GM19328 (cell line): Measurements from ENCODE around the gene PGA5.
"Not testable (repeated sequence)": the region's sequence is repeated elsewhere in the genome, so short reads cannot be mapped to it uniquely, and the experiment has no call there.

Experiments
- ATAC-seq: cut with Tn5 transposase; IDR thresholded peaks from one replicate; pipeline ENCODE4 v1.9.1; 2021; ENCODE audit warnings: mild to moderate bottlenecking, moderate library complexity; ENCODE audit not compliant: unreplicated experiment

PGA5 gene

DNA sequence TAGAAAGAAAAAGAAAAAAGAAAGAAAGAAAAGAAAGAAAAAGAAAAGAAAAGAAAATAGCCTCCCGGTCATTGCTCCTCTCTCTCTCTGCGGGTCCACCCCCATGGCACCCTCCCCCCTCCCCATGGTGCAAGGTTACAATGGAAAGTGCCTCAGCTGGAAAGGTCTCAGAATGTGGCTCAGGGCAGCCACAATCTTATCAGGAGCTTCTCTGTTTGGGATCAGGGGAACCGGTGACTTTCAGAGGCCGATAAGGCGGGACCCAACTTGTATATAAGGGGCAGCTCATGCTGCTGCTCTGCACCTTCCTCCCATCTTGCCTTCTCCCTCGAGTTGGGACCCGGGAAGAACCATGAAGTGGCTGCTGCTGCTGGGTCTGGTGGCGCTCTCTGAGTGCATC, at the start of gene PGA5:
Gene PGA5 (plus strand): TSS at position 301 of the 400 bp plus-strand sequence. CDS start 52 bp downstream, at position 353.
- not testable (repeated sequence) for ATAC-seq

DNA sequence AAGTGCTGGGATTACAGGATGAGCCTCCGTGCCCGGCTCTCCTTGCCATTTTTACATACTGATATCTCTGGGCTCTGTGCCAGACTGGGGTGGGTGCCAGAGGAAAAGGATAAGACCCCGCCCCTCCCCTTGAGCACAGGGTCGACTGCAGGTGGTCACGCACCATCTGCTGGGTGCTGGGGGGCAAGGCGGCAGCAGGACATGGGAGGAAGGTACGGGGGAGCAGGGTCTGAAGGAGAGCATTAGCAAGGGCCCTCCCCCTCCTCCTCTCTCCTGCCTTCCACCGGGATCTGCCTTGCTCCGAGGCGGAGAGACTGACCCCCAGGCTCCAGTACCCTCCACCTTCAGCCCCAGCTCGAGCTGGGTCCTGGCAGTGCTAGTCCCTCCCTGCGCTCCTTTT, 47.4 kb upstream of the PGA5 start:
- ATAC-seq = no peak

DNA sequence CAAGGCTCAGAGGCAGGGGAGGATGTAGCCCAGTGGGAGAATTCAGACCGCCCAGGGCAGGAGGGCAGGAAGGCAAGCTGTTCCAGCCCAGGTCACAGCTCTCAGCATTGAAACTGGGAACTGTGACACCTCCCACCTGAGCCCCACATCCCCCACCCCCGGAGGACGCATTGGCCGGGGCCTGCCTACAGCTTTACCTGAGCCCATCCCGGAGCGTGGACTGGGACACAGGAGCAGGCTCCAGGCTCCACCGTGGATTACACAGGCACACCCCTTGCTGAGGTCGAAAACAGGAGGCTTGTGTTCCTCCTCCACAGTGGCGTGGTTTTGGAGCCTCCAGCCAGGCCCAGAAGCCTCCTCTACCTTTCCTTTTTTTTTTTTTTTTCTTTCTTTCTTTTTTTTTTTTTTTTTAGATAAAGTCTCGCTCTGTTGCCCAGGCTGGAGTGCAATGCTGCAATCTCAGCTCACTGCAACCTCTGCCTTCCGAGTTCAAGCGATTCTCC, 46.8 kb upstream of the PGA5 start:
- ATAC-seq = no peak

DNA sequence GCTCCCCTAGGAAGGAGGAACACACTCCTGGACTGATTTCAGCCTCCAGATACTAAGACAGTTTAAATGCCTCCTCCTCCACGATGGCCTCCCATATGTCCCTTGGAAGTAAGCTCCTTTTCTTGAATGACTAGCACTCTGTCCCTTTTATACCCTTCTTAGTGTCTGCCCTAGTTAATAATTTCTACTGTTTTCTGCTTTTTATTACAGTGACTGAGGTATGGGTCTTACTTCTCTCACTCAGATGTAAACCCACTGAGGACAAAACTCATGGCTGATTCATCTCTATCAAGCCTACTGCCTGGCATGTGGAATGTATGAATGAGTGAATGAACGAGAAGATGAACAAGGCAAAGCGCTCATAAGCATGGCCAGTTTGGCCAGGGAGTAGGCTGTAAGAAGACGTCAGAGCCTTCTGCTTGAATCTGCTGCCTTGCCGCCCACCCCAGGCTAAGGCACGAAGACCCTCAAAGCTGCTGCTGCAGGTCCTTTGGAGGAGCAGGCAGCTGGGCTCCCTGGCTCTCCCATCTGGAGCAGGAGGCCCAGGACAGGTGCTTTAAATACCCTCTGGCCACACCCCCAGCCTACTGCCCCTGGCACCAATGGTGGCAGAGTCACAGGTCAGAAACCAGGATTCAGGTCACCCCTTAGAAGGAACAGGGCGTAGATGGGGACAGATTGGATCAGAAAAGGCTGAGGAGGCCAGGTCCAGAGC, 45.8 kb upstream of the PGA5 start:
- no peak for ATAC-seq

DNA sequence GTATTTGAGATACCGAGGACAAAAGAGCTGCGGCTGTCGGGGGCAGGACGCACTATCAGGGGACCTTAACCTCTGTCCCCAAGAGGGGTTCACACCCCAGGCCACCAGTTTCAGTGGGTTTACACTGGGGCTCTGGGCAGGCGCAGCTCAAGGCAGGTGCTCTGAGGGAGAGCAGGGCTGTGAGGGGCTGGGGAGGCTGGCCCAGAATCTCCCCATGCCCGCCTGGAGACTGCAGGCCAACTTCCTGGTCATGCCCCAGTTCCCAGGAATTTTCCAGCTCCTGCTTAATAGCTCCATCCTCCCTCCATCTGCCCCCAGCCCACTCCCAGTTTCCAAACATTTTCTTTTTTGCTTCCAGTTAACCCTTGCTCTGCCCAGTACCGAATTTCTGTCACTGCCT, 45.3 kb upstream of the PGA5 start:
- no peak for ATAC-seq

DNA sequence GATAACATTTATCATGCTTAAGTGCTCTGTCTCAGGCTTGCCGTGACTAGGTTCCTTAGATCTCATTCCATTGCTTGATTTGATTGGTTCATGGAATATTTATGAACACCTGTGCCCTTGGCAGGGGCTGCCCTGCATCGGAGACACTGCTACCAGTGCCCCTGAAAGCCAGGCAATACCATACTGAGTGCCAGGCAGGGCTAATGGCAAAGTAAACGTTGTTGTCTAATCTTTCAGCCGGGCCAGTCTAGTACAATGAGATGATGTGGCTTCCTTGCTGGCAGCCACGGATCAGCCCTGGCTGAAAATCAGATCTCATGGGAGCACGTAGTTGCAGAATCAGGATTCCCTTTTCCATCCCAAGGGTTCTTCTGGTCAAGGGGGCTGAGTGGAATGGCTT, 42.6 kb upstream of the PGA5 start:
- no peak for ATAC-seq

DNA sequence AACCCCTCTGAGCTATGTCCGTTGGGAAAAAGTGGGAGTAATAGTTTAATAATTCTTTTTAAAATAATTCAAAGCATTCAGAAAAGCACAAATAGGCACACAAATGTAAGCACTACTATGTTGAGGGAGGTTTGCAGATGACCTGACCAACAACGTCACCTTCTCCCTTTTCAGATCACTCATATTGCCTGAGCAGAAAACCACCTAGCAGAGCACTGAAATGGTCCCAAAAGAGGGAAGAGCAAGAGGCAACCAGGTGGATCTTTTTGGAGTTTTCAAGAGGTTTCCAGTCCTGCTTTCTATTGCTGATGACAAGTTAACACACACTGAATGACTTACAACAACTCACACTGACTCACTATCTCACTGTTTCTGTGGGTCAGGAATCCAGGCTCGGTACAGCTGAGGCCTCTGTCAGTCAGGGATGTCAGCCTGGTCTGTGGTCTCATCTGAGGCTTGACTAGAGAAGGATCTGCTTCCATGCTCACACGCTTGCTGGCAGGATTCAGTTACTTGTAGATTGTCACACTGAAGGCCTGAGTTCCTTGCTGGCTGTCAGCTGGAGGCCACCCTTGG, 41.9 kb upstream of the PGA5 start:
- ATAC-seq = no peak

DNA sequence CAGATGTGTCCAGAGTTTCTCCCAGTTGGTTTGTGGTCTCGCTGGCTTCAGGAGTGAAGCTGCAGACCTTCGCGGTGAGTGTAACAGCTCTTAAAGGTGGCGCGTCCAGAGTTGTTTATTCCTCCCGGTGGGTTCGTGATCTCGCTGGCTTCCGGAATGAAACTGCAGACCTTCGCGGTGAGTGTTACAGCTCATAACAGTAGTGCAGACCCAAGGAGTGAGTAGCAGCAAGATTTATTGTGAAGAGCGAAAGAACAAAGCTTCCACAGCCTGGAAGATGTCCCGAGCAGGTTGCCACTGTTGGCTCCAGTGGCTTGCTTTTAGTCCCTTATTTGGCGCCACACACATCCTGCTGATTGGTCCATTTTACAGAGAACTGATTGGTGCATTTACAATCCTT, 39.5 kb upstream of the PGA5 start:
- no peak for ATAC-seq

DNA sequence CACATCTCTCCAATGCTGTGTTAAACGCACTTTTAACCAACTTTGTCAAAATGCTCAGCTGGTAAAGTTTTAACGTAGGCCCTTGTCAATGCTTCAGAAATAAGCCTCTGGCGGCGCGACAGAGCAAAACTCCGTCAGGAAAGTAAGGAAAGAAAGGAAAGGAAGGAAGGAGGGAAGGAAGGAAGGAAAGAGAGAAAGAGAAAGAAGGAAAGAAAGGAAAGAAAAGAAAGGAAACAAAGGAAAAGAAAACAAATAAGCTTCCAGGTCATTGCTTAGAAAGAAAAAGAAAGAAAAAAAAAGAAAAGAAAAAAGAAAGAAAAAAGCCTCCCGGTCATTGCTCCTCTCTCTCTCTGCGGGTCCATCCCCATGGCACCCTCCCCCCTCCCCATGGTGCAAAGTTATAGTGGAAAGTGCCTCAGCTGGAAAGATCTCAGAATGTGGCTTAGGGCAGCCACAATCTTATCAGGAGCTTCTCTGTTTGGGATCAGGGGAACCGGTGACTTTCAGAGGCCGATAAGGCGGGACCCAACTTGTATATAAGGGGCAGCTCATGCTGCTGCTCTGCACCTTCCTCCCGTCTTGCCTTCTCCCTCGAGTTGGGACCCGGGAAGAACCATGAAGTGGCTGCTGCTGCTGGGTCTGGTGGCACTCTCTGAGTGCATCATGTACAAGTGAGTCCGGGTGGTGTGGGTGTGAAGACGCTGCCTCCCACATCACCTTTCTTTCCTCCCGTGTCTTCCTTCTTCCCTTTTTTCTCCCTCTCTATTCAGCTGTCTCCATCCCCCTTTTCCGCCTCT, 37.8 kb upstream of the PGA5 start, which contains the start of gene PGA3:
Gene PGA3 (plus strand): TSS at position 566 of the 797 bp plus-strand sequence. CDS start 50 bp downstream, at position 616.
- not testable (repeated sequence) for ATAC-seq

DNA sequence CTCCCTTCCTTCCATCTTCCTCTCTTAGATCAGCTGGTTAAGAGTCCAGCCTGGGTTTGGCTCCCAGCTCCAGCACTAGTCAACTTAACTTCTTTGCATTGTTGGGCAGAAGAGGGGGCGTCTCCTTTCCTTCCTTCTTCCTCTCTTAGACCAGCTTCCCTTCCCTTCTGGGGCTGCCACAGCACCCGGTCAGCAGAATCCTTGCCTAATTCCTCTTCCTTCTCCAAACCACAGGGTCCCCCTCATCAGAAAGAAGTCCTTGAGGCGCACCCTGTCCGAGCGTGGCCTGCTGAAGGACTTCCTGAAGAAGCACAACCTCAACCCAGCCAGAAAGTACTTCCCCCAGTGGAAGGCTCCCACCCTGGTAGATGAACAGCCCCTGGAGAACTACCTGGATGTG, 37.1 kb upstream of the PGA5 start:
- not testable (repeated sequence) for ATAC-seq

DNA sequence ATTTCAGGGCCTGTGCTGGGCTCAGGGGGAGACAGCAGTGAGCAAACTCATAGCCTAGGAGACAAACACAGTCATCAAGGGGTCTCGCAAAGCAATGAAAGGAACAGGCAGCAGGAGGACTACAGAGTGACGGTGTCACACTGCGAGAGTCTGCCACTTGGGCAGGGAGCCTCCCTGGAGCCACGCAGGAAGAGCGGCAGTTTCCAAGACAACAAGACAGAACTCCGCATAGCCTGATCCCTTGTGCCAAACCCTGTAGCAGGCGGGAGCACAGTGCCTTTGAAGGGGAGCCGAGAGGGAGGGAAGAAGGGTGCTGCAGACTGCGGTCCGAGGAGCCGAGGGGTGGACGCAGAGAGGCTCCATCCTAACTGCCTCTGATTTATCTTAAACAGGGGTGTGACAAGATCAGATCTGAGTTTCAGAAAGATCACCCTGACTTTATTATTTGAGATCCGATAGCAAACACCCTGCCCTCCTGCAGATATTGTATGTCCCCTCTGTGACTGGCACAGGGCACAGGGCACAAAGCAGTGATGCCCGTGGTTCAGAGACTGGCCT, 36.4 kb upstream of the PGA5 start:
- not testable (repeated sequence) for ATAC-seq

DNA sequence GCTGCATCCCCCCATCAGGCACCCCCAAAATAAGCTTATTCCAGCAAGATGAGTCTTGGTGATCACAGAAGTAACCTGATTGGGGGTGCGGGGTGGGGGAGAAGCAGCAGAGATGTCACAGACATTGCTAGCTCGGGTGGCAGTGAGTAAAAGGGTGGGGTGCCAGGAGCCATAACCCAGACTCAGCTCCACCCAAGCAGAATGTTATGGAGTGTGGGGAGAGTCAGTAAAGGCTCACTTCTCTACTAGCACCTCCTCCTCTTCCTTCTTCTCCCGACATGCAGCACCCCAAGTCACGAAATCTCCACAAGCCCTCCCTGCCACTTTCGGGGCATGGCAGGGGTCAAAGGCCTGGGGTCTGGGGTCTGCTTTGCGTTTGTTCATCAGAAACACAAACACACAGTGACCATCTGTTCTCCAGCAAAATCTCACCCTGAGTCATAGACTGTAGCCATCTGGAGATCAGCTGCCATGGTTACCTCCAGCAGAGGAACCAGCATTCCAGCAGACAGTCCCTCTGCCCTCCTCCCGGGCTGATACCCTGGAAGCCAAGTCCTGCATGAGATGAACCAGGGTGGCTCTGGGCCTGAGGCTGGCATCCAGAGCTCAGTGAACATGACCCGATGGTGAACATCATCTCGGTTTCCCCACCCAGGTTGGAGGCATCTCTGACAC, 33.2 kb upstream of the PGA5 start:
- ATAC-seq = not testable (repeated sequence)

DNA sequence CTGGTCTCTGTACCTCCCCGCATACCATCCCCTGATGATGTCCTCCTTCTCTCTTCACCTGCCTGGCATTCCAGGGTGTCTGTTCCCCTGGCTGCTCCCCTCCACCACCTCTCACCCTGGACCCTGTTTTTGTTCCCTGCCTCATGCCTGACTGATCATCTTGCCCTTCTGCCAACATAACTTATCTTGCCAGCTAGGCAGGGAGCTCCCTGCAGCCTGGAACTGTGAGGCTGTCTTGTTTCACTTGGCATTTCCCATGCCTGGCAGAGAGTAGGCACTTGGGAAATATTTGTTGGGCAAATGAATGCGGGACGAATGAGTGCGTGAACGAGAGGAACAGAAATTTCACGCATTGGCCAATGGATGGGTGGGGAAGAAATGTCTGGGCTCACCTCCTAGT, 30.3 kb upstream of the PGA5 start:
- ATAC-seq = not testable (repeated sequence)

DNA sequence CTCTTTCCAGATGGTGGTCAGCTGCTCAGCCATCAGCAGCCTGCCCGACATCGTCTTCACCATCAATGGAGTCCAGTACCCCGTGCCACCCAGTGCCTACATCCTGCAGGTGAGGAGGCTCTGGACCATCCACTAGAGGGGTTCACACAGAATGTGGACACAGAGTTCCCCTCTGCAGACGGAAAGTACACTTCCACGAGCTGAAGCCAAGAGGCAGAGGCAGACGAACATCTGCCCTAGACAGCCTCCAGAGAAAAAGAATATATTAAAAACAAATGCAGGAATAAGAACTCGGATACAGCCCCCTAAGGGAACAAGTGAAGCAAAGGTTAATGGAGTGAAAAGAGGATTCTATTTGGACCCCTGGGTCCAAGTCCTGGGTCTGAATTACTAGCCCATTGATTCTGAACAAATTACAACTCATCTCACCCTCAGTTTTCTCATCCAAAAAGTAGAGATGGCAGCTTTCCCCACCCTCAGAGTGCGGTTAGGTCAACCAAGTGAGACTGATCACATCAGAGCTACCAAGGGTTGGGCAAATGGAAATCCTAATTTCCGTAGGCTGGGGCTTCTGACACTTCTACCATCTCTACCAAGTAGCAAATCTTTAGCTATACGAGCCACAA, 29.5 kb upstream of the PGA5 start:
- not testable (repeated sequence) for ATAC-seq

DNA sequence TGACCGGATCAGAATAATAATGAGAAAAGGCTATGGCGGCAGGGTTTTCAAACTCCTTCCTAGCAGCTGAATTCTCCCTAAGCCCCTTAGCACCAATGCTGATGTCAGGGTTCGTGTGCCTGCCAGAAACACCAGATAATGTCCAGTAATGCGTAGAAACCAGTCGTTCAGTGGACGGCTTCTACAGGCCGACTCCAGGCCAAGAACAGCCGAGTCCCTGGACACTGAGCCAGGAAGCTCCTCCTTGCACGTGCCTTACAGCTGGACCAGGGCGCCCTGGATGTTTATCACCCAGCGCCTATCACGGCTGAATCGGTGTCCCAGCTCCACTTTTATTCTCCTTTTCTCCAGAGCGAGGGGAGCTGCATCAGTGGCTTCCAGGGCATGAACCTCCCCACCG, 28.8 kb upstream of the PGA5 start:
- not testable (repeated sequence) for ATAC-seq

DNA sequence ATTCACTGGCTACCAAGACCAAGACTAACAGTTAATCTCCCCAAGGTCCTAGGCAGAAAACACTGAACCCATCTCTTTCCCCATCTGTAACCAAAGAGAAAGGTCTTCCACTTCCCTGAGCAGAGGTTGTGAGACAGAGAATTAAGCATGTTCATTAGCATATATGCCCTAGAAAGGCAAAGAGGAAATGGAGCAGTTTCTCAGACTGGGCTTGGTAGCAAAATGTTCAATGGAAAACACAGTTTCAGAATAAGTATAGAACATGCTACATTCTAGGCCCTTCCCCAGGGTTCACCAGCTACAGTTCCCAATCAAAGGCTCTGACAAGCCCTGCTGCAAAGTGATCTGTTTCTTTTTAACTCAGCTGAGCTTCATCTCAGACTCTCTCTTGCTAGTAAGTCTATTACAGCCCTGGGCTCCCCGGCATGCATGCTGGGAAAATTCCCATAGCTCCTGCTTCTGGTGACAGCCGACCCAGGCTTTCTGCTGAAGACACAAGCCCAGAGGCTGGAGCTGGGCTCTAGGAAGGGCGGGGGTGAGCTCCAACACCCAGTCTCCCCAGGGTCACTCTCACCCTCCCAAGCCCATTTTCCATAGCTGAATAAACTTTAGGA, 27.2 kb upstream of the PGA5 start:
- ATAC-seq = not testable (repeated sequence)

DNA sequence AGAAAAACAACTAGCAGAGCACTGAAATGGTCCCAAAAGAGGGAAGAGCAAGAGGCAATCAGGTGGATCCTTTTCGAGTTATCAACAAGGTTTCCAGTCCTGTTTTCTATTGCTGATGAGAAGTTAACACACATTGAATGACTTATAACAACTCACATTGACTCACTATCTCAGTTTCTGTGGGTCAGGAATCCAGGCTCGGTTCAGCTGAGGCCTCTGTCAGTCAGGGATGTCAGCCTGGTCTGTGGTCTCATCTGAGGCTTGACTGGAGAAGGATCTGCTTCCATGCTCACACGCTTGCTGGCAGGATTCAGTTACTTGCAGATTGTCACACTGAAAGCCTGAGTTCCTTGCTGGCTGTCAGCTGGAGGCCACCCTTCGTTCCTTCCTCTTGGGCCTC, 22.7 kb upstream of the PGA5 start:
- not testable (repeated sequence) for ATAC-seq

DNA sequence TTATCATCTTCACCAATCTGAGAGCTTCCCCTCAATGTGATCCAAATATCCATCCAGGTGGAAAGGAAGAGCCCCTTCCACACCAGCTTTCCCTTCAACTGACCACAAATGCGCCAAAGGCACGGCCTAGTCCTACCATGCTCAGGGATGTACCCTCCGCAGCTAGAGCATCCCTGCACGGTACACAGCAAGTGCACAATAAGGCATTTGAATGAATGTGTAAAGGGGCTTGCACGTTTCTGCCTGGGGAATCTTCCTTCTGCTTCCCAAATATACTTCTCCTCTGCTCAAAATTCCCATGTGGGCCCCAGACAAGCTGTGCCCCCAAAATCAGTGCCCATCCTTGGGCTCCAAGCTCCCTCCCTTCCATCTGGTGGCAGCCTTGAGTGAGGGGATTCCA, 22.0 kb upstream of the PGA5 start:
- ATAC-seq = not testable (repeated sequence)

DNA sequence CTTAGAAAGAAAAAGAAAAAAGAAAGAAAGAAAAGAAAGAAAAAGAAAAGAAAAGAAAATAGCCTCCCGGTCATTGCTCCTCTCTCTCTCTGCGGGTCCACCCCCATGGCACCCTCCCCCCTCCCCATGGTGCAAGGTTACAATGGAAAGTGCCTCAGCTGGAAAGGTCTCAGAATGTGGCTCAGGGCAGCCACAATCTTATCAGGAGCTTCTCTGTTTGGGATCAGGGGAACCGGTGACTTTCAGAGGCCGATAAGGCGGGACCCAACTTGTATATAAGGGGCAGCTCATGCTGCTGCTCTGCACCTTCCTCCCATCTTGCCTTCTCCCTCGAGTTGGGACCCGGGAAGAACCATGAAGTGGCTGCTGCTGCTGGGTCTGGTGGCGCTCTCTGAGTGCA, 18.9 kb upstream of the PGA5 start, which contains the start of gene PGA4:
Gene PGA4 (plus strand): TSS at position 301 of the 400 bp plus-strand sequence. CDS start 54 bp downstream, at position 355.
- ATAC-seq = not testable (repeated sequence)

DNA sequence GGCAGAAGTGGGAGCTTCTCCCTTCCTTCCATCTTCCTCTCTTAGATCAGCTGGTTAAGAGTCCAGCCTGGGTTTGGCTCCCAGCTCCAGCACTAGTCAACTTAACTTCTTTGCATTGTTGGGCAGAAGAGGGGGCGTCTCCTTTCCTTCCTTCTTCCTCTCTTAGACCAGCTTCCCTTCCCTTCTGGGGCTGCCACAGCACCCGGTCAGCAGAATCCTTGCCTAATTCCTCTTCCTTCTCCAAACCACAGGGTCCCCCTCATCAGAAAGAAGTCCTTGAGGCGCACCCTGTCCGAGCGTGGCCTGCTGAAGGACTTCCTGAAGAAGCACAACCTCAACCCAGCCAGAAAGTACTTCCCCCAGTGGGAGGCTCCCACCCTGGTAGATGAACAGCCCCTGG, 18.3 kb upstream of the PGA5 start:
- not testable (repeated sequence) for ATAC-seq
